Activated CD8-positive, alpha-beta memory T cell treated with anti-CD3 and anti-CD28 coated beads, Interleukin-2, amount 50 U/mL, for 24 hours (primary cell): ENCODE results near the gene NFIC.
"Not testable (repeated sequence)": the region's sequence is repeated elsewhere in the genome, so short reads cannot be mapped to it uniquely, and the experiment has no call there.

Experiments used
- DNase-seq: peaks from one replicate; pipeline ENCODE4 v3.0.0-alpha.2; 2020; ENCODE audit errors: extremely low read depth

The NFIC gene

GRCh38 chr19:3451451-3451866, 85.1 kb downstream of the NFIC start:
- DNase-seq = no peak

- no peak for DNase-seq
These were observed 86.0 kb downstream of the NFIC start for GRCh38 chr19:3452171-3452941.

- not testable (repeated sequence) for DNase-seq
These were observed 86.5 kb downstream of the NFIC start for GRCh38 chr19:3452942-3453214.

- no peak for DNase-seq
These were observed 87.5 kb downstream of the NFIC start for GRCh38 chr19:3453840-3454239.

- no peak for DNase-seq
These were observed 88.4 kb downstream of the NFIC start for GRCh38 chr19:3454656-3455392.

GRCh38 chr19:3455393-3455955, 89.1 kb downstream of the NFIC start:
- no peak for DNase-seq

GRCh38 chr19:3455960-3456601, 89.7 kb downstream of the NFIC start:
- DNase-seq = no peak

- no peak for DNase-seq
These were observed 90.6 kb downstream of the NFIC start for GRCh38 chr19:3456925-3457527.

GRCh38 chr19:3457528-3458228, 91.3 kb downstream of the NFIC start:
- DNase-seq = no peak

- DNase-seq = no peak
These were observed 92.1 kb downstream of the NFIC start for GRCh38 chr19:3458229-3459088.

GRCh38 chr19:3459089-3459881, 92.9 kb downstream of the NFIC start:
- DNase-seq = no peak

GRCh38 chr19:3459965-3460582, 93.7 kb downstream of the NFIC start:
- no peak for DNase-seq

GRCh38 chr19:3462991-3463713, 96.8 kb downstream of the NFIC start:
- no peak for DNase-seq

- DNase-seq = no peak
These were observed 97.6 kb downstream of the NFIC start for GRCh38 chr19:3463714-3464586.

GRCh38 chr19:3464587-3465235, 98.3 kb downstream of the NFIC start:
- no peak for DNase-seq

GRCh38 chr19:3465552-3465951, 99.2 kb downstream of the NFIC start:
- DNase-seq = no peak

GRCh38 chr19:3466635-3467034, 100.3 kb downstream of the NFIC start:
- no peak for DNase-seq
